Vagina (tissue), 2 donors: ENCODE data around the gene CMPK2.

Experiments used
- POLR2A ChIP-seq, 2 donors: fragments of 450-650 bp; IDR thresholded peaks; one replicate each; pipeline ENCODE4 v1.6.1; 2017; ENCODE audit warnings: antibody characterized with exemption in 2 of 2, mild to moderate bottlenecking in 2 of 2, moderate library complexity in 2 of 2
- POLR2AphosphoS5 ChIP-seq, 2 donors: sonication (generic); formaldehyde crosslinking; IDR thresholded peaks; one replicate each; pipeline ENCODE4 v1.9.0; 2017; ENCODE audit warnings: antibody characterized with exemption in 2 of 2, mild to moderate bottlenecking in 2 of 2, low read depth in 1 of 2; ENCODE audit not compliant: insufficient read depth in 1 of 2
- TF ChIP-seq, protein P1 (sequence below), 3 experiments: fragments of 450-650 bp in 2 of 3; fragments of 200-600 bp in 1 of 3; sonication (generic) in 1 of 3; IDR thresholded peaks; one replicate each; pipeline ENCODE4 v1.5.1; 2017 to 2019; ENCODE audit warnings: antibody characterized with exemption in 3 of 3, mild to moderate bottlenecking in 2 of 3, moderate library complexity in 2 of 3

DNA sequence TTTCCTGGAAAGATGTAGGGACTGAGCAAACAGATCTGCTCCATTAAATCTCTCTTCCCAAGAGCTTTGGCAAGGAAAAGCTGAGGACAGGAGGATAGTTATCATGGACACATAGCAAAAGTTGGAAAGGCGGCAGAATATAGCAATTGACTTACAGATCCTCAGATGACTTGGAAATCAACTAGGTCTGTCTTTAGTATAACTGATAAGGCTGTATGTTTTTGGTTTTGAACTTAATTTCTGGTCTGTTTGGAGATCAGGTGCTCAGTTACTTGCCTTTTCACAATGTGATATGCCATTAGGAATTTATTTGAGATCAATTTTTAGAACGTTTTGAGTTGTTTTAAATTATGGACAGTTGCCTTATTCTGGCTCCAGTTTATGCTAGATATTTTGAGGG, 19.8 kb upstream of the CMPK2 start:
- TF ChIP-seq POLR2AphosphoS5 (IDR thresholded peaks at IDR 0.05; ENCODE audit: insufficient read depth in 1 of 2, low read depth in 1 of 2): no peak
- TF ChIP-seq, protein P1, sequence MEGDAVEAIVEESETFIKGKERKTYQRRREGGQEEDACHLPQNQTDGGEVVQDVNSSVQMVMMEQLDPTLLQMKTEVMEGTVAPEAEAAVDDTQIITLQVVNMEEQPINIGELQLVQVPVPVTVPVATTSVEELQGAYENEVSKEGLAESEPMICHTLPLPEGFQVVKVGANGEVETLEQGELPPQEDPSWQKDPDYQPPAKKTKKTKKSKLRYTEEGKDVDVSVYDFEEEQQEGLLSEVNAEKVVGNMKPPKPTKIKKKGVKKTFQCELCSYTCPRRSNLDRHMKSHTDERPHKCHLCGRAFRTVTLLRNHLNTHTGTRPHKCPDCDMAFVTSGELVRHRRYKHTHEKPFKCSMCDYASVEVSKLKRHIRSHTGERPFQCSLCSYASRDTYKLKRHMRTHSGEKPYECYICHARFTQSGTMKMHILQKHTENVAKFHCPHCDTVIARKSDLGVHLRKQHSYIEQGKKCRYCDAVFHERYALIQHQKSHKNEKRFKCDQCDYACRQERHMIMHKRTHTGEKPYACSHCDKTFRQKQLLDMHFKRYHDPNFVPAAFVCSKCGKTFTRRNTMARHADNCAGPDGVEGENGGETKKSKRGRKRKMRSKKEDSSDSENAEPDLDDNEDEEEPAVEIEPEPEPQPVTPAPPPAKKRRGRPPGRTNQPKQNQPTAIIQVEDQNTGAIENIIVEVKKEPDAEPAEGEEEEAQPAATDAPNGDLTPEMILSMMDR (IDR thresholded peaks at IDR 0.05): no peak
- TF ChIP-seq POLR2A (IDR thresholded peaks at IDR 0.05): no peak
